GM18907 (cell line): Measurements from ENCODE around the gene CBR3.
"Not testable (repeated sequence)": the region's sequence is repeated elsewhere in the genome, so short reads cannot be mapped to it uniquely, and the experiment has no call there.

Source experiments
- ATAC-seq: cut with Tn5 transposase; IDR thresholded peaks from one replicate; pipeline ENCODE4 v1.9.1; 2021; ENCODE audit warnings: mild to moderate bottlenecking, moderate library complexity; ENCODE audit not compliant: unreplicated experiment

CBR3 gene

GRCh38 chr21:36117286-36117741 is 17.6 kb upstream of the CBR3 start:
- ATAC-seq: no peak

GRCh38 chr21:36120304-36120888 is 14.5 kb upstream of the CBR3 start:
- no peak for ATAC-seq

GRCh38 chr21:36122977-36123376 is 11.9 kb upstream of the CBR3 start:
- no peak for ATAC-seq

- ATAC-seq: no peak
Measured at GRCh38 chr21:36124395-36124794, 10.5 kb upstream of the CBR3 start.

- no peak for ATAC-seq
Measured at GRCh38 chr21:36125512-36126207, 9.2 kb upstream of the CBR3 start.

- no peak for ATAC-seq
Measured at GRCh38 chr21:36126208-36126565, 8.7 kb upstream of the CBR3 start.

GRCh38 chr21:36126621-36127110 is 8.2 kb upstream of the CBR3 start:
- no peak for ATAC-seq

GRCh38 chr21:36127250-36127904 is 7.5 kb upstream of the CBR3 start:
- ATAC-seq: no peak

- ATAC-seq: no peak
Measured at GRCh38 chr21:36127977-36128376, 6.9 kb upstream of the CBR3 start.

- ATAC-seq: no peak
Measured at GRCh38 chr21:36129219-36129618, 5.7 kb upstream of the CBR3 start.

- not testable (repeated sequence) for ATAC-seq
Measured at GRCh38 chr21:36130414-36130762, 4.5 kb upstream of the CBR3 start.

GRCh38 chr21:36130839-36131238 is 4.0 kb upstream of the CBR3 start:
- not testable (repeated sequence) for ATAC-seq

- no peak for ATAC-seq
Measured at GRCh38 chr21:36132696-36133095, 2.2 kb upstream of the CBR3 start.

GRCh38 chr21:36135391-36136102 is 668 bp downstream of the CBR3 start:
- ATAC-seq: no peak

GRCh38 chr21:36139791-36140190 is 4.9 kb downstream of the CBR3 start:
- ATAC-seq: not testable (repeated sequence)

- ATAC-seq: peak; percentile 90
Measured at GRCh38 chr21:36141513-36141925, 6.6 kb downstream of the CBR3 start.

GRCh38 chr21:36144233-36144632 is 9.4 kb downstream of the CBR3 start:
- not testable (repeated sequence) for ATAC-seq

- no peak for ATAC-seq
Measured at GRCh38 chr21:36145259-36145658, 10.4 kb downstream of the CBR3 start.

GRCh38 chr21:36147911-36148310 is 13.0 kb downstream of the CBR3 start:
- ATAC-seq: no peak

GRCh38 chr21:36148886-36149285 is 14.0 kb downstream of the CBR3 start:
- ATAC-seq: no peak
